22Rv1 (cell line): ENCODE data around the gene UNC50.

ENCODE experiments used
- CTCF ChIP-seq: fragments of 450-650 bp; IDR thresholded peaks from 2 replicates; pipeline ENCODE4 v1.5.1; 2017; ENCODE audit warnings: mild to moderate bottlenecking
- ZFX ChIP-seq: fragments of 450-650 bp; IDR thresholded peaks from 2 replicates; pipeline ENCODE4 v1.6.1; 2017; ENCODE audit warnings: antibody characterized with exemption, borderline replicate concordance

- TF ChIP-seq CTCF (no peak), ZFX (no peak)
Observed at GRCh38 chr2:98578231-98578630, 30.2 kb upstream of the UNC50 start.
